ENCODE results near the gene DUT. TPM values are rescaled to one million over a fixed set of nuclear protein-coding genes. Genes with fewer than 3 reads are reported as not detected.

DUT gene
- total and polyA plus RNA-seq, 2 of the 8 experiments (the other 6 are each of a cell fraction or from before 2014, with no cell fraction given), result 71.5 to 246 TPM

GRCh38 chr15:48324949-48325348 lies 6.3 kb upstream of the DUT start:
- Histone ChIP-seq H4K5ac (ENCODE audit: insufficient read length, low read depth, low read length) (no peak overlapping the region), H3K23me2 (ENCODE audit: low read depth, low read length) (no peaks in the 10 kb centered on the region), H3K56ac (replicated peaks; ENCODE audit: insufficient read length, low read depth, low read length) (no peak overlapping the region), H2BK120ac (replicated peaks; ENCODE audit: low read depth, low read length) (no peak overlapping the region), H3K14ac (ENCODE audit: insufficient read length) (no peak overlapping the region), H2AFZ (ENCODE audit: low read length) (no peak overlapping the region), H2BK5ac (ENCODE audit: low read depth, low read length) (no peak overlapping the region), H2BK12ac (ENCODE audit: low read depth, low read length) (no peak overlapping the region), H3K4me3 (ENCODE audit: extremely low read depth in 1 of 4, insufficient read depth in 2 of 4, low read depth in 3 of 4, low read length in 4 of 4) (no peak overlapping the region), H3K27me3 (replicated peaks in 1 of 4; ENCODE audit: control insufficient read depth in 3 of 4, extremely low read depth in 1 of 4, insufficient read depth in 3 of 4, low read length in 3 of 4) (no peaks in the 10 kb centered on the region), H3K9ac (replicated peaks in 1 of 4; ENCODE audit: extremely low read depth in 1 of 4, low read depth in 3 of 4, low read length in 3 of 4) (no peak overlapping the region), H3K4me2 (ENCODE audit: insufficient read depth in 1 of 2, low read depth in 2 of 2, low read length in 2 of 2) (no peak overlapping the region), H3K9me3 (ENCODE audit: insufficient read depth in 2 of 2, low read depth in 1 of 2, low read length in 1 of 2) (no peaks in the 10 kb centered on the region), H4K20me1 (replicated peaks in 1 of 2; ENCODE audit: control insufficient read depth in 1 of 2, insufficient read depth in 2 of 2, low read length in 2 of 2) (no peaks in the 10 kb centered on the region), H3K79me1 (ENCODE audit: low read depth, low read length) (no peaks in the 10 kb centered on the region; the same call in 1 of the 2 replicates), H2BK20ac (ENCODE audit: low read length) (no peak overlapping the region), H2AK5ac (ENCODE audit: low read depth, low read length) (no peak overlapping the region), H4K8ac (ENCODE audit: extremely low read depth, insufficient read depth, low read length) (no peak overlapping the region), H3K27ac (ENCODE audit: low read depth, low read length) (no peak overlapping the region), H3K4me1 (replicated peaks in 1 of 4; ENCODE audit: control insufficient read depth in 3 of 4, insufficient read depth in 4 of 4, low read length in 3 of 4) (0 out of 7 replicates have a peak, but pooled peaks cover 0 to 3% (median 0%) of the 10 kb centered on the region in 4 experiments), H4K91ac (replicated peaks; ENCODE audit: insufficient read length, low read length) (no peak overlapping the region), H3K36me3 (ENCODE audit: control insufficient read depth in 2 of 4, insufficient read depth in 4 of 4, low read length in 3 of 4) (no peaks in the 10 kb centered on the region), H3K23ac (ENCODE audit: insufficient read length) (no peak overlapping the region), H3K4ac (replicated peaks; ENCODE audit: insufficient read length, low read depth, low read length) (no peak overlapping the region), H2BK15ac (ENCODE audit: low read length) (no peak overlapping the region), H3K79me2 (ENCODE audit: control insufficient read depth in 1 of 2, insufficient read depth in 2 of 2, low read length in 2 of 2) (peaks cover 0 to 15% of the 10 kb centered on the region in 2 experiments), H3K18ac (ENCODE audit: extremely low read depth, low read length) (no peak overlapping the region)
- TF ChIP-seq PHF8 (conservative IDR thresholded peaks at IDR 0.05; ENCODE audit: low read depth, low read length) (no peak), ATF2 (IDR thresholded peaks at IDR 0.05; ENCODE audit: low read length) (no peak), RAD21 (IDR thresholded peaks at IDR 0.05 in 1 of 2, conservative IDR thresholded peaks at IDR 0.05 in 1 of 2; ENCODE audit: low read depth in 2 of 2, low read length in 2 of 2) (no peak), RFX5 (IDR thresholded peaks at IDR 0.05; ENCODE audit: borderline replicate concordance, low read depth, low read length) (no peak), SIRT6 (IDR thresholded peaks at IDR 0.05; ENCODE audit: low read length) (no peak), ZNF274 (IDR thresholded peaks at IDR 0.05; ENCODE audit: borderline replicate concordance, extremely low read depth, low read length) (no peak), TBP (IDR thresholded peaks at IDR 0.05; ENCODE audit: low read depth, low read length) (no peak), EZH2 (IDR thresholded peaks at IDR 0.05; ENCODE audit: low read depth, low read length, severe bottlenecking) (no peak), SP1 (IDR thresholded peaks at IDR 0.05; ENCODE audit: low read depth, low read length) (no peak)
- CTCF ChIA-PET (ENCODE audit: partially characterized antibody), result interaction anchor here (0.8 to 4.6 kb wide), 2 partner anchors 10 to 27 kb away, joined by 3 to 23 read pairs; no protein-coding TSS in a partner anchor
- DNase-seq (ENCODE audit: low read depth in 1 of 2, low spot score in 2 of 2) (no peak), FAIRE-seq (no peak)
- POLR2A ChIA-PET (ENCODE audit: partially characterized antibody), result no interaction called here
- 76% methylated on average over 5 of the region's 5 CpGs; no CpG with 5 or more reads in 1 of the 2 experiments for WGBS, 2 experiments (ENCODE audit: extremely low coverage in 1 of 2, insufficient coverage in 1 of 2, insufficient read length in 1 of 2, insufficient replicate concordance in 2 of 2, low coverage in 1 of 2, low lambda C conversion rate in 2 of 2, missing lambda C conversion rate in 1 of 2)

Data from H1 (cell line).